NCI-H774 (cell line): ENCODE measurements around the gene POLA2.

Experiments used
- DNase-seq: peaks from one replicate; lab custom pipeline; 2025; lab: John Stamatoyannopoulos, UW

Gene POLA2

GRCh38 chr11:65334696-65335295 is 73.0 kb downstream of the POLA2 start:
- DNase-seq, result no peak

GRCh38 chr11:65338676-65339075 is 76.9 kb downstream of the POLA2 start:
- DNase-seq, result no peak

- no peak for DNase-seq
Observed at GRCh38 chr11:65340226-65340625, 78.5 kb downstream of the POLA2 start.

GRCh38 chr11:65341856-65342255 is 80.1 kb downstream of the POLA2 start:
- DNase-seq, result no peak
